Measurements from ENCODE around the gene ZBTB17. TPM values are rescaled to one million over a fixed set of nuclear protein-coding genes. Genes with fewer than 3 reads are reported as not detected.

ZBTB17 gene
- total and polyA plus RNA-seq, 9 of the 15 experiments (the other 6 are each of a cell fraction or from before 2014, with no cell fraction given): 1.1 to 53.4 (median 29.6) TPM

GRCh38 chr1:16017461-16018303, 41.8 kb upstream of the ZBTB17 start, which contains the start of gene HSPB7:
Gene HSPB7, minus strand, starts transcription at chr1:16018043. Its CDS starts 80 bp downstream, at chr1:16017963.
- Histone ChIP-seq H3K9ac (ENCODE audit: insufficient read depth in 1 of 2, low read depth in 2 of 2, low read length in 2 of 2) (peak within 1 kb of the TSS in 1 of 2 experiments; percentile 70; a peak in 2 of 4 replicates), H3K9me3 (replicated peaks; ENCODE audit: control insufficient read depth, insufficient read depth, low read depth, low read length) (no peaks in the 10 kb centered on the region), H3K27me3 (ENCODE audit: control insufficient read depth in 2 of 2, insufficient read depth in 2 of 2, low read length in 2 of 2) (peaks cover 2 to 13% of the 10 kb centered on the region in 2 experiments; a peak in 2 of 5 replicates), H4K20me1 (replicated peaks; ENCODE audit: control insufficient read depth, insufficient read depth, low read length) (no peaks in the 10 kb centered on the region), H3K27ac (ENCODE audit: extremely low read depth, low read depth, low read length) (no peak within 1 kb of the TSS), H3K36me3 (ENCODE audit: control insufficient read depth, insufficient read depth, low read length) (no peaks in the 10 kb centered on the region), H3K79me2 (ENCODE audit: control insufficient read depth, insufficient read depth, low read length) (no peaks in the 10 kb centered on the region), H3K4me2 (ENCODE audit: insufficient read depth, low read length) (no peak within 1 kb of the TSS), H2AFZ (ENCODE audit: low read depth, low read length) (peak within 1 kb of the TSS; percentile 69), H3K4me3 (no peak within 1 kb of the TSS), H3K9me1 (ENCODE audit: control insufficient read depth, insufficient read depth, low read length) (no peaks in the 10 kb centered on the region), H3K4me1 (replicated peaks in 1 of 2; ENCODE audit: control insufficient read depth in 2 of 2, insufficient read depth in 2 of 2, low read length in 2 of 2) (peaks cover 23 to 73% of the 10 kb centered on the region in 2 experiments)
- POLR2A ChIA-PET: interaction anchor here (0.6 to 1.1 kb wide), 3 partner anchors 8 to 227 kb away, joined by 3 read pairs; no protein-coding TSS in a partner anchor
- BruUV-seq (replicated peaks): no TSS peak
- in situ Hi-C loops (cut with MboI) (loop anchor here (10.0 kb wide), 1 partner anchor 47 kb away; no protein-coding TSS in a partner anchor), intact Hi-C loops (cut with micrococcal nuclease) (no loop called here)
- peak; percentile 71 for FAIRE-seq
- CTCF ChIA-PET (ENCODE audit: low intra/inter-chr PET ratio): no interaction called here
- 55% methylated on average over 32 of the region's 37 CpGs for WGBS (ENCODE audit: insufficient coverage, low coverage, missing lambda C conversion rate)
- DNase-seq (ENCODE audit: extremely low read depth in 1 of 4, low spot score in 3 of 4): peak; percentile 77 to 80 (median 78)
- peak; percentile 71 for ATAC-seq
- TF ChIP-seq RAD21 (CRISPR knock-in tag; conservative IDR thresholded peaks at IDR 0.05 in 1 of 2, IDR thresholded peaks at IDR 0.05 in 1 of 2) (peak in 1 of 2 experiments; percentile 13; a peak in 1 of 4 replicates), MYC (IDR thresholded peaks at IDR 0.05; ENCODE audit: low read depth, low read length) (0 out of 2 replicates have a peak, but pooled peaks have one; percentile 18), MYC (CRISPR knock-in tag; IDR thresholded peaks at IDR 0.05; ENCODE audit: borderline replicate concordance, low read depth) (no peak), TRIM24 (IDR thresholded peaks at IDR 0.05) (0 out of 4 replicates have a peak, but pooled peaks of 1 of the 2 experiments have one; percentile 57), KDM5B (IDR thresholded peaks at IDR 0.05; ENCODE audit: insufficient replicate concordance, low read depth, low read length) (peak; percentile 37), RERE (CRISPR knock-in tag; IDR thresholded peaks at IDR 0.05; ENCODE audit: borderline replicate concordance) (no peak), NRF1 (conservative IDR thresholded peaks at IDR 0.05 in 1 of 2, IDR thresholded peaks at IDR 0.05 in 1 of 2) (0 out of 4 replicates have a peak, but pooled peaks of 1 of the 2 experiments have one; percentile 16), POLR2G (IDR thresholded peaks at IDR 0.05; ENCODE audit: low read depth, low read length) (peak; percentile 47; the same call in 1 of the 2 replicates), VEZF1 (CRISPR knock-in tag; IDR thresholded peaks at IDR 0.05) (peak; percentile 49), HMGN3 (IDR thresholded peaks at IDR 0.05; ENCODE audit: borderline replicate concordance, extremely low read depth, insufficient read length, low read depth, low read length) (peak; percentile 4)
- TF ChIP-seq, protein P1, sequence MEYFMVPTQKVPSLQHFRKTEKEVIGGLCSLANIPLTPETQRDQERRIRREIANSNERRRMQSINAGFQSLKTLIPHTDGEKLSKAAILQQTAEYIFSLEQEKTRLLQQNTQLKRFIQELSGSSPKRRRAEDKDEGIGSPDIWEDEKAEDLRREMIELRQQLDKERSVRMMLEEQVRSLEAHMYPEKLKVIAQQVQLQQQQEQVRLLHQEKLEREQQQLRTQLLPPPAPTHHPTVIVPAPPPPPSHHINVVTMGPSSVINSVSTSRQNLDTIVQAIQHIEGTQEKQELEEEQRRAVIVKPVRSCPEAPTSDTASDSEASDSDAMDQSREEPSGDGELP (CRISPR knock-in tag; IDR thresholded peaks at IDR 0.05; ENCODE audit: borderline replicate concordance): peak; percentile 68; the same call in 1 of the 2 replicates

Data from K562 (cell line).